GM12878 (cell line): Measurements from ENCODE around the gene SET. TPM values are rescaled to one million over a fixed set of nuclear protein-coding genes. Genes with fewer than 3 reads are reported as not detected.

ENCODE experiments used
- BACH1 ChIP-seq: fragments of 450-650 bp; IDR thresholded peaks from 2 replicates; pipeline ENCODE4 v1.6.1; 2017; ENCODE audit warnings: mild to moderate bottlenecking, borderline replicate concordance
- BRCA1 ChIP-seq: IDR thresholded peaks from 2 replicates; pipeline ENCODE4 v1.6.1; 2011; ENCODE audit warnings: low read depth, low read length, improper control_type of control experiment
- CBX5 ChIP-seq: sonication (generic); IDR thresholded peaks from 2 replicates; pipeline ENCODE4 v1.6.1; 2016; ENCODE audit warnings: low read depth, moderate library complexity, mild to moderate bottlenecking, inconsistent platforms
- CREB1 ChIP-seq: IDR thresholded peaks from 2 replicates; pipeline ENCODE4 v1.6.1; 2012; ENCODE audit warnings: low read depth, mild to moderate bottlenecking, inconsistent platforms
- E2F4 ChIP-seq: IDR thresholded peaks from 2 replicates; pipeline ENCODE4 v1.6.1; 2012; ENCODE audit warnings: low read depth, low read length, improper control_type of control experiment
- GATAD2B ChIP-seq: fragments of 450-650 bp; conservative IDR thresholded peaks from 2 replicates; pipeline ENCODE4 v1.6.1; 2017; ENCODE audit warnings: low read depth, mild to moderate bottlenecking, moderate library complexity
- IKZF2 ChIP-seq, 2 experiments: fragments of 450-650 bp; IDR thresholded peaks; 2 replicates each; pipeline ENCODE4 v1.6.1; 2017; ENCODE audit warnings: mild to moderate bottlenecking in 2 of 2, moderate library complexity in 2 of 2
- KLF5 ChIP-seq: fragments of 450-650 bp; IDR thresholded peaks from 2 replicates; pipeline ENCODE4 v1.6.1; 2014; ENCODE audit warnings: mild to moderate bottlenecking; ENCODE audit not compliant: partially characterized antibody
- LARP7 ChIP-seq: fragments of 450-650 bp; IDR thresholded peaks from 2 replicates; pipeline ENCODE4 v1.6.1; 2017; ENCODE audit warnings: mild to moderate bottlenecking
- MEF2B ChIP-seq: fragments of 450-650 bp; IDR thresholded peaks from 2 replicates; pipeline ENCODE4 v1.6.1; 2018; ENCODE audit warnings: mild to moderate bottlenecking, moderate library complexity; ENCODE audit not compliant: partially characterized antibody, poor library complexity, severe bottlenecking
- MYB ChIP-seq: fragments of 150-350 bp; IDR thresholded peaks from 2 replicates; pipeline ENCODE4 v1.6.1; 2014; ENCODE audit warnings: mild to moderate bottlenecking, low read depth, low read length, borderline replicate concordance
- MYC ChIP-seq: IDR thresholded peaks from 2 replicates; pipeline ENCODE4 v1.6.1; 2011; ENCODE audit warnings: mild to moderate bottlenecking, low read length, moderate library complexity, inconsistent platforms; ENCODE audit not compliant: insufficient read depth, insufficient replicate concordance, insufficient read length, severe bottlenecking
- NR2C1 ChIP-seq: fragments of 450-650 bp; IDR thresholded peaks from 2 replicates; pipeline ENCODE4 v1.6.1; 2017; ENCODE audit warnings: antibody characterized with exemption, mild to moderate bottlenecking, moderate library complexity
- NR2F1 ChIP-seq: fragments of 450-650 bp; conservative IDR thresholded peaks from 2 replicates; pipeline ENCODE4 v1.6.1; 2017; ENCODE audit warnings: mild to moderate bottlenecking
- NRF1 ChIP-seq: conservative IDR thresholded peaks from 2 replicates; pipeline ENCODE4 v1.6.1; 2011; ENCODE audit warnings: mild to moderate bottlenecking, low read depth, low read length, improper control_type of control experiment
- POLR2A ChIP-seq: IDR thresholded peaks from 2 replicates; pipeline ENCODE4 v1.6.1; 2011; ENCODE audit warnings: low read depth, mild to moderate bottlenecking, low read length
- POLR2AphosphoS5 ChIP-seq: IDR thresholded peaks from 2 replicates; pipeline ENCODE4 v1.6.1; 2011; ENCODE audit warnings: mild to moderate bottlenecking, low read length, inconsistent platforms
- RAD21 ChIP-seq: IDR thresholded peaks from 2 replicates; pipeline ENCODE4 v1.6.1; 2011; ENCODE audit warnings: mild to moderate bottlenecking, low read depth, low read length, moderate library complexity; ENCODE audit not compliant: insufficient read depth
- RAD51 ChIP-seq: fragments of 450-650 bp; IDR thresholded peaks from 2 replicates; pipeline ENCODE4 v1.6.1; 2016; ENCODE audit warnings: moderate library complexity, mild to moderate bottlenecking, inconsistent platforms
- RB1 ChIP-seq: fragments of 450-650 bp; formaldehyde crosslinking; IDR thresholded peaks from 2 replicates; pipeline ENCODE4 v1.6.1; 2017; ENCODE audit warnings: mild to moderate bottlenecking, borderline replicate concordance
- SP1 ChIP-seq: IDR thresholded peaks from one replicate; pipeline ENCODE4 v1.6.1; 2011; ENCODE audit warnings: low read depth, low read length
- SPI1 ChIP-seq: IDR thresholded peaks from 2 replicates; pipeline ENCODE4 v1.6.1; 2011; ENCODE audit warnings: low read depth, mild to moderate bottlenecking, low read length, moderate library complexity, borderline replicate concordance; ENCODE audit not compliant: insufficient read depth
- TCF7 ChIP-seq: IDR thresholded peaks from 2 replicates; pipeline ENCODE4 v1.6.1; 2014; ENCODE audit warnings: antibody characterized with exemption, borderline replicate concordance
- ZBTB4 ChIP-seq: fragments of 450-650 bp; formaldehyde crosslinking; IDR thresholded peaks from 2 replicates; pipeline ENCODE4 v1.4.0; 2022; ENCODE audit warnings: mild to moderate bottlenecking, moderate library complexity
- ZNF687 ChIP-seq: fragments of 450-650 bp; IDR thresholded peaks from 2 replicates; pipeline ENCODE4 v1.6.1; 2017; ENCODE audit warnings: mild to moderate bottlenecking, moderate library complexity
- polyA plus RNA-seq, 11 experiments: library from polyadenylated mRNA; depleted of rRNA in 4 of 11; unstranded in 6 of 11; stranded (reverse) in 5 of 11; fragments of >200 nt; fragmentation: Nextera tagmentation in 4 of 11; fragmentation: Illumina TruSeq in 1 of 11; extraction: Ambion mirVana in 4 of 11; extraction: Trizol in 1 of 11; gene quantifications; 1 replicate in 1 of 11; 2 replicates in 10 of 11; pipeline versions ENCODE4 v1.2.1 to v1.2.3, GENCODE V29; 2011 to 2016; ENCODE audit warnings: inconsistent platforms in 2 of 11, missing spikeins in 2 of 11, low read depth in 1 of 11
- total RNA-seq, 4 experiments: library from RNA; depleted of rRNA in 3 of 4; stranded (reverse); fragments of >200 nt in 3 of 4; fragmentation: Illumina TruSeq in 1 of 4; extraction: Trizol in 1 of 4; gene quantifications; 2 replicates each; pipeline versions ENCODE4 v1.2.1 to v1.2.3, GENCODE V29; 2013 to 2021

SET gene
- total and polyA plus RNA-seq, 10 of the 15 experiments (the other 5 are each of a cell fraction or from before 2014, with no cell fraction given) = 284 to 706 (median 445) TPM

- TF ChIP-seq ZNF687 (peak; percentile 78), LARP7 (peak; percentile 97), MYB (no peak), NR2C1 (0 out of 2 replicates have a peak, but pooled peaks have one; percentile 19), BACH1 (peak; percentile 93; the same call in 1 of the 2 replicates), POLR2AphosphoS5 (peak; percentile 29; the same call in 1 of the 2 replicates), IKZF2 (IDR thresholded peaks at IDR 0.05) (peak; percentile 77 to 78), RB1 (peak; percentile 96; the same call in 1 of the 2 replicates), TCF7 (no peak), BRCA1 (no peak), SPI1 (no peak), RAD51 (no peak), NRF1 (no peak), E2F4 (no peak; the same call in 1 of the 2 replicates), GATAD2B (peak; percentile 99), ZBTB4 (CRISPR knock-in tag) (no peak), MEF2B (peak; percentile 26), MYC (no peak), CREB1 (0 out of 2 replicates have a peak, but pooled peaks have one; percentile 25), NR2F1 (peak; percentile 77), SP1 (no peak), CBX5 (peak; percentile 71; the same call in 1 of the 2 replicates), RAD21 (peak; percentile 33), KLF5 (peak; percentile 46), POLR2A (peak; percentile 83)
These were observed 13.5 kb downstream of the SET start, which contains the start of gene PKN3 (continued) for GRCh38 chr9:128702445-128702948.
